GM23248 (cell line): Measurements from ENCODE around the gene RTN4. TPM values are rescaled to one million over a fixed set of nuclear protein-coding genes. Genes with fewer than 3 reads are reported as not detected.
"Not testable (repeated sequence)": the region's sequence is repeated elsewhere in the genome, so short reads cannot be mapped to it uniquely, and the experiment has no call there.

Experiments
- DNase-seq: peaks from one replicate; pipeline ENCODE4 v3.0.0-alpha.2; 2015
- H2AFZ ChIP-seq: fragments of 200-600 bp; sonication (generic); 2 replicates; pipeline ENCODE4 v1.6.1; 2016; ENCODE audit warnings: antibody characterized with exemption
- H3F3A ChIP-seq: fragments of 200-600 bp; sonication (generic); 2 replicates; pipeline ENCODE4 v1.6.1; 2016; ENCODE audit warnings: mild to moderate bottlenecking, antibody characterized with exemption, mixed run types; ENCODE audit not compliant: insufficient read depth
- H3K27ac ChIP-seq: fragments of 200-600 bp; sonication (generic); 2 replicates; pipeline ENCODE4 v1.5.1; 2016; ENCODE audit warnings: mild to moderate bottlenecking
- H3K27me3 ChIP-seq: fragments of 200-600 bp; sonication (generic); replicated peaks from 2 replicates; pipeline ENCODE4 v1.6.1; 2016; ENCODE audit warnings: mild to moderate bottlenecking; ENCODE audit not compliant: insufficient read depth
- H3K36me3 ChIP-seq: fragments of 200-600 bp; sonication (generic); 2 replicates; pipeline ENCODE4 v1.6.1; 2016; ENCODE audit warnings: low read depth, mild to moderate bottlenecking
- H3K4me1 ChIP-seq: fragments of 200-600 bp; sonication (generic); 2 replicates; pipeline ENCODE4 v1.6.1; 2016; ENCODE audit warnings: mild to moderate bottlenecking; ENCODE audit not compliant: insufficient read depth
- H3K4me2 ChIP-seq: fragments of 200-600 bp; sonication (generic); one replicate; pipeline ENCODE4 v1.6.1; 2016; ENCODE audit warnings: mild to moderate bottlenecking; ENCODE audit not compliant: unreplicated experiment
- H3K4me3 ChIP-seq: fragments of 200-600 bp; sonication (generic); 2 replicates; pipeline ENCODE4 v1.5.1; 2016; ENCODE audit warnings: mild to moderate bottlenecking
- H3K79me2 ChIP-seq: fragments of 200-600 bp; sonication (generic); 2 replicates; pipeline ENCODE4 v1.6.1; 2016; ENCODE audit warnings: mild to moderate bottlenecking; ENCODE audit not compliant: insufficient read depth
- H3K9ac ChIP-seq: fragments of 200-600 bp; sonication (generic); 2 replicates; pipeline ENCODE4 v1.6.1; 2016; ENCODE audit warnings: mild to moderate bottlenecking
- H3K9me2 ChIP-seq: fragments of 200-600 bp; sonication (generic); 2 replicates; pipeline ENCODE4 v1.6.1; 2016; ENCODE audit warnings: mixed run types, mild to moderate bottlenecking, moderate library complexity; ENCODE audit not compliant: insufficient read depth
- H3K9me3 ChIP-seq: fragments of 200-600 bp; sonication (generic); one replicate; pipeline ENCODE4 v1.6.1; 2017; ENCODE audit warnings: low read depth
- H4K20me1 ChIP-seq: fragments of 200-600 bp; sonication (generic); 2 replicates; pipeline ENCODE4 v1.6.0; 2016; ENCODE audit not compliant: insufficient read depth
- EZH2 ChIP-seq: fragments of 200-600 bp; sonication (generic); IDR thresholded peaks from 2 replicates; pipeline ENCODE4 v1.6.1; 2018; ENCODE audit warnings: antibody characterized with exemption, mild to moderate bottlenecking; ENCODE audit not compliant: insufficient read depth, poor library complexity, severe bottlenecking
- EZH2phosphoT487 ChIP-seq: fragments of 200-600 bp; sonication (generic); IDR thresholded peaks from 2 replicates; pipeline ENCODE4 v1.6.1; 2018; ENCODE audit warnings: antibody characterized with exemption, moderate library complexity, mild to moderate bottlenecking, low read depth; ENCODE audit not compliant: insufficient read depth
- WGBS, 2 experiments: methylation state at CpG; one replicate each; pipeline ENCODE4 v1.1.6; 2015 to 2017; ENCODE audit warnings: low lambda C conversion rate in 2 of 2, low coverage in 1 of 2; ENCODE audit errors: missing lambda C conversion rate in 2 of 2; 5-methylcytosine and 5-hydroxymethylcytosine counted together
- in situ Hi-C: fragments of 300-500 bp; cut with MboI; formaldehyde crosslinking; loops from 2 replicates; pipeline ENCODE4 v1.15.0; 2020
- polyA plus RNA-seq: library from polyadenylated mRNA; unstranded; fragments of >200 nt; fragmentation: Nextera tagmentation; extraction: Ambion mirVana; gene quantifications from 2 replicates; pipeline ENCODE4 v1.2.1, GENCODE V29; 2016
- total RNA-seq: library from RNA; depleted of rRNA; stranded (reverse); fragments of >200 nt; shearing (Covaris generic); gene quantifications from 2 replicates; pipeline ENCODE4 v1.2.3, GENCODE V29; 2014

Gene RTN4
- total and polyA plus RNA-seq, 2 experiments from 2014 or later, result 361 to 425 TPM

GRCh38 chr2:55097082-55097460 lies 46.8 kb upstream of the RTN4 start:
- Histone ChIP-seq H3K4me2 (no peak overlapping the region), H3K36me3 (no peaks in the 10 kb centered on the region), H3K9ac (no peak overlapping the region), H3K27ac (no peak overlapping the region), H3K9me3 (no peaks in the 10 kb centered on the region), H3K9me2 (no peaks in the 10 kb centered on the region), H3K79me2 (no peaks in the 10 kb centered on the region), H2AFZ (no peak overlapping the region), H3F3A (peaks cover 59% of the 10 kb centered on the region), H4K20me1 (no peaks in the 10 kb centered on the region), H3K4me3 (no peak overlapping the region), H3K4me1 (peaks cover 66% of the 10 kb centered on the region), H3K27me3 (no peaks in the 10 kb centered on the region)
- no peak for DNase-seq
- in situ Hi-C loops, result no loop called here
- WGBS, 2 experiments, result 50 to 55% methylated on average over 1 of the region's 1 CpG
- TF ChIP-seq EZH2phosphoT487 (no peak), EZH2 (no peak)

- Histone ChIP-seq H3K4me1 (peaks cover 61% of the 10 kb centered on the region), H3K9me2 (no peaks in the 10 kb centered on the region), H2AFZ (no peak overlapping the region), H3K27ac (no peak overlapping the region), H3K79me2 (no peaks in the 10 kb centered on the region), H3K9me3 (no peaks in the 10 kb centered on the region), H3K4me2 (no peak overlapping the region), H3K36me3 (no peaks in the 10 kb centered on the region), H4K20me1 (no peaks in the 10 kb centered on the region), H3F3A (peaks cover 54% of the 10 kb centered on the region), H3K4me3 (no peak overlapping the region), H3K27me3 (no peaks in the 10 kb centered on the region), H3K9ac (no peak overlapping the region)
- in situ Hi-C loops, result no loop called here
- WGBS, 2 experiments, result 72% methylated on average over 3 of the region's 3 CpGs
- DNase-seq, result no peak
- TF ChIP-seq EZH2phosphoT487 (no peak), EZH2 (no peak)
Measured at GRCh38 chr2:55096586-55096985, 46.3 kb upstream of the RTN4 start.

GRCh38 chr2:55093381-55093780 lies 43.1 kb upstream of the RTN4 start:
- WGBS, 2 experiments, result 36 to 40% methylated on average over 4 of the region's 4 CpGs

GRCh38 chr2:55092439-55092838 lies 42.2 kb upstream of the RTN4 start:
- 98 to 100% methylated on average over 6 of the region's 6 CpGs for WGBS, 2 experiments
- TF ChIP-seq EZH2phosphoT487 (no peak), EZH2 (no peak)
- no peak overlapping the region for H3K27ac ChIP-seq
- H3K36me3 ChIP-seq, result no peaks in the 10 kb centered on the region
- no peaks in the 10 kb centered on the region for H3K27me3 ChIP-seq
- no peak for DNase-seq
- H2AFZ ChIP-seq, result no peak overlapping the region
- no peak overlapping the region for H3K9ac ChIP-seq
- H3K4me1 ChIP-seq, result peaks cover 28% of the 10 kb centered on the region
- no peaks in the 10 kb centered on the region for H3K9me2 ChIP-seq
- in situ Hi-C loops, result no loop called here
- no peak overlapping the region for H3K4me2 ChIP-seq
- no peaks in the 10 kb centered on the region for H3K79me2 ChIP-seq
- H3K4me3 ChIP-seq, result no peak overlapping the region
- no peaks in the 10 kb centered on the region for H3K9me3 ChIP-seq
- H3F3A ChIP-seq, result peaks cover 15% of the 10 kb centered on the region; the same call in 1 of the 2 replicates
- H4K20me1 ChIP-seq, result no peaks in the 10 kb centered on the region

More at GRCh38 chr2:55093381-55093780, 43.1 kb upstream of the RTN4 start:
- Histone ChIP-seq H3K9ac (no peak overlapping the region), H3F3A (peaks cover 22% of the 10 kb centered on the region; the same call in 1 of the 2 replicates), H3K4me3 (no peak overlapping the region), H3K27me3 (no peaks in the 10 kb centered on the region), H3K9me3 (no peaks in the 10 kb centered on the region), H3K79me2 (no peaks in the 10 kb centered on the region), H3K36me3 (no peaks in the 10 kb centered on the region), H2AFZ (no peak overlapping the region), H3K4me2 (no peak overlapping the region), H3K9me2 (no peaks in the 10 kb centered on the region), H3K27ac (no peak overlapping the region), H3K4me1 (peaks cover 37% of the 10 kb centered on the region), H4K20me1 (no peaks in the 10 kb centered on the region)
- TF ChIP-seq EZH2phosphoT487, result no peak
- TF ChIP-seq EZH2, result no peak
- in situ Hi-C loops, result no loop called here
- DNase-seq, result peak; percentile 61

GRCh38 chr2:55091681-55092080 lies 41.4 kb upstream of the RTN4 start:
- H2AFZ ChIP-seq, H3K36me3 ChIP-seq, H3K27ac ChIP-seq, H3K79me2 ChIP-seq, in situ Hi-C loops, H3K9me2 ChIP-seq, H3K9ac ChIP-seq, H3K4me3 ChIP-seq, H3K27me3 ChIP-seq, DNase-seq, H4K20me1 ChIP-seq, H3F3A ChIP-seq, H3K9me3 ChIP-seq, H3K4me2 ChIP-seq: not testable (repeated sequence)
- WGBS, 2 experiments, result 77 to 89% methylated on average over 4 of the region's 4 CpGs
- H3K4me1 ChIP-seq, result peaks cover 20% of the 10 kb centered on the region
